PC-3 (cell line): ENCODE results near the gene PARD6A.

Experiments
- CTCF ChIP-seq: fragments of 300-600 bp; sonication (generic); conservative IDR thresholded peaks from 2 replicates; pipeline ENCODE4 v1.5.1; 2017; ENCODE audit warnings: antibody characterized with exemption, low read depth, mild to moderate bottlenecking, low read length
- EZH2phosphoT487 ChIP-seq: fragments of 300-600 bp; sonication (generic); IDR thresholded peaks from 2 replicates; pipeline ENCODE4 v1.6.1; 2018; ENCODE audit warnings: mild to moderate bottlenecking, antibody characterized with exemption, low read length, borderline replicate concordance

- no peak for TF ChIP-seq CTCF
- TF ChIP-seq EZH2phosphoT487 = no peak
Observed at GRCh38 chr16:67673712-67674580, 13.2 kb downstream of the PARD6A start.
